Endothelial cell of umbilical vein (primary cell): ENCODE results near the gene PAM16. TPM values are rescaled to one million over a fixed set of nuclear protein-coding genes. Genes with fewer than 3 reads are reported as not detected.

Experiments
- BruUV-seq: library from RNA; stranded (reverse); fragments of 400-500 nt; replicated peaks from 2 replicates; lab custom pipeline; 2021; lab: Mats Ljungman, UMichigan
- CTCF ChIA-PET: fragments of 300-600, 350-600 bp; sonication (Branson Sonifier 250); formaldehyde crosslinking; loops from one replicate; lab custom pipeline; 2021; ENCODE audit warnings: antibody characterized with exemption, inconsistent platforms; lab: Charles Lee
- POLR2A ChIA-PET: fragments of 300-600, 350-600 bp; sonication (Branson Sonifier 250); formaldehyde crosslinking; loops from one replicate; lab custom pipeline; 2021; ENCODE audit warnings: antibody characterized with exemption, inconsistent platforms; lab: Charles Lee
- DNase-seq: peaks from one replicate; pipeline ENCODE4 v3.0.0-alpha.2; 2011; ENCODE audit warnings: low read depth, low spot score
- FAIRE-seq: peaks from 2 replicates; lab custom pipeline; 2011; peaks lifted over from hg19 to GRCh38; lab: Jason Lieb, UNC
- H2AFZ ChIP-seq: 2 replicates; pipeline ENCODE4 v1.6.0; 2012; ENCODE audit warnings: low read depth, low read length, control low read depth, inconsistent platforms
- H3K27ac ChIP-seq: 2 replicates; pipeline ENCODE4 v1.5.1; 2011; ENCODE audit warnings: low read depth, mild to moderate bottlenecking, control low read depth, low read length, moderate library complexity; ENCODE audit not compliant: insufficient read depth
- H3K27me3 ChIP-seq, 2 experiments: 2 replicates each; pipeline versions ENCODE4 v1.6.0 to v1.6.1; 2011; ENCODE audit warnings: low read length in 2 of 2, mixed read lengths in 1 of 2; ENCODE audit not compliant: control insufficient read depth in 2 of 2, insufficient read depth in 2 of 2
- H3K36me3 ChIP-seq, 2 experiments: 2 replicates in 1 of 2; 3 replicates in 1 of 2; pipeline ENCODE4 v1.5.1; 2011; ENCODE audit warnings: low read length in 2 of 2, mild to moderate bottlenecking in 1 of 2, moderate library complexity in 1 of 2; ENCODE audit not compliant: control insufficient read depth in 2 of 2, insufficient read depth in 2 of 2; ENCODE audit errors: extremely low read depth in 1 of 2
- H3K4me1 ChIP-seq: 3 replicates; pipeline ENCODE4 v1.5.1; 2011; ENCODE audit warnings: mild to moderate bottlenecking, low read length; ENCODE audit not compliant: control insufficient read depth, insufficient read depth; ENCODE audit errors: extremely low read depth
- H3K4me2 ChIP-seq: 2 replicates; pipeline ENCODE4 v1.6.1; 2011; ENCODE audit warnings: low read length, control low read depth, mixed read lengths; ENCODE audit not compliant: insufficient read depth
- H3K4me3 ChIP-seq, 3 experiments: fragments of 200-600 bp in 1 of 3; sonication (generic), shearing (Covaris generic) in 1 of 3; replicated peaks in 1 of 3; 2 replicates each; pipeline ENCODE4 v1.5.1; 2011 to 2016; ENCODE audit warnings: control low read depth in 3 of 3, low read length in 3 of 3, mild to moderate bottlenecking in 2 of 3, inconsistent platforms in 1 of 3, low read depth in 1 of 3, moderate library complexity in 1 of 3; ENCODE audit not compliant: insufficient read depth in 1 of 3
- H3K79me2 ChIP-seq: 2 replicates; pipeline ENCODE4 v1.6.0; 2012; ENCODE audit warnings: low read length, inconsistent platforms; ENCODE audit not compliant: control insufficient read depth, insufficient read depth
- H3K9ac ChIP-seq: replicated peaks from 2 replicates; pipeline ENCODE3; 2011; ENCODE audit warnings: low read length, control low read depth; ENCODE audit not compliant: insufficient read depth; ENCODE audit errors: extremely low read depth
- H3K9me1 ChIP-seq: replicated peaks from 3 replicates; pipeline ENCODE4 v1.6.0; 2011; ENCODE audit warnings: mild to moderate bottlenecking, low read length; ENCODE audit not compliant: control insufficient read depth, insufficient read depth; ENCODE audit errors: extremely low read depth
- H3K9me3 ChIP-seq: replicated peaks from 2 replicates; pipeline ENCODE4 v1.5.1; 2012; ENCODE audit warnings: low read length, inconsistent platforms; ENCODE audit not compliant: control insufficient read depth, insufficient read depth
- H4K20me1 ChIP-seq: replicated peaks from 2 replicates; pipeline ENCODE3; 2011; ENCODE audit warnings: mild to moderate bottlenecking, low read length; ENCODE audit not compliant: control insufficient read depth, insufficient read depth; ENCODE audit errors: extremely low read depth
- CTCF ChIP-seq, 2 donors: IDR thresholded peaks; 1 replicate in 1 of 2; 2 replicates in 1 of 2; pipeline ENCODE4 v1.5.1; 2011; ENCODE audit warnings: low read length in 2 of 2, mild to moderate bottlenecking in 2 of 2, moderate library complexity in 2 of 2, control low read depth in 1 of 2, inconsistent platforms in 1 of 2, low read depth in 1 of 2; ENCODE audit not compliant: insufficient read depth in 1 of 2; ENCODE audit errors: extremely low read depth in 1 of 2
- EZH2 ChIP-seq: IDR thresholded peaks from 2 replicates; pipeline ENCODE4 v1.6.1; 2012; ENCODE audit warnings: borderline replicate concordance, low read depth, mild to moderate bottlenecking, moderate library complexity, low read length, inconsistent platforms; ENCODE audit not compliant: severe bottlenecking
- FOS ChIP-seq: IDR thresholded peaks from 2 replicates; pipeline ENCODE4 v1.6.1; 2011; ENCODE audit warnings: mild to moderate bottlenecking, low read length, moderate library complexity, borderline replicate concordance; ENCODE audit not compliant: insufficient read depth
- GATA2 ChIP-seq: IDR thresholded peaks from 2 replicates; pipeline ENCODE4 v1.7.0; 2011; ENCODE audit warnings: low read depth, mild to moderate bottlenecking, moderate library complexity, mixed read lengths, low read length; ENCODE audit not compliant: insufficient read length, insufficient read depth
- JUN ChIP-seq: IDR thresholded peaks from 2 replicates; pipeline ENCODE4 v1.6.1; 2011; ENCODE audit warnings: borderline replicate concordance, low read depth; ENCODE audit not compliant: insufficient read length, insufficient read depth
- MAX ChIP-seq: IDR thresholded peaks from 2 replicates; pipeline ENCODE4 v1.6.1; 2011; ENCODE audit not compliant: insufficient read depth, insufficient read length
- MYC ChIP-seq: IDR thresholded peaks from one replicate; pipeline ENCODE4 v1.6.1; 2011; ENCODE audit warnings: mild to moderate bottlenecking, low read depth, low read length
- POLR2A ChIP-seq: IDR thresholded peaks from 2 replicates; pipeline ENCODE4 v1.6.1; 2012; ENCODE audit warnings: low read depth, mild to moderate bottlenecking, control low read depth, low read length
- POLR2AphosphoS5 ChIP-seq: IDR thresholded peaks from 2 replicates; pipeline ENCODE4 v1.6.1; 2012; ENCODE audit warnings: low read depth, mild to moderate bottlenecking, control low read depth, low read length, moderate library complexity; ENCODE audit not compliant: insufficient read depth
- dilution Hi-C: fragments of 300-500 bp; cut with MboI; formaldehyde crosslinking; loops from one replicate; pipeline ENCODE4 v1.15.0; 2019; ENCODE audit warnings: low sequenced_read_pairs; ENCODE audit not compliant: extremely low pct_ligation_motif_present
- intact Hi-C: fragments of 100-400 bp; cut with micrococcal nuclease; formaldehyde crosslinking; loops from one replicate; pipeline ENCODE4 v1.10.0; 2022
- polyA plus RNA-seq, 4 experiments: library from polyadenylated mRNA; depleted of rRNA in 3 of 4; stranded (reverse) in 3 of 4; unstranded in 1 of 4; fragments of >200 nt; gene quantifications; 2 replicates each; pipeline versions ENCODE4 v1.2.1 to v1.2.3, GENCODE V29; 2011 to 2012; ENCODE audit warnings: missing spikeins in 1 of 4
- total RNA-seq: library from RNA; stranded (reverse); gene quantifications from 2 replicates; pipeline ENCODE4 v1.2.3, GENCODE V29; 2021

PAM16 gene
- total and polyA plus RNA-seq, 2 donors (not counting 3 experiments of a cell fraction or from before 2014, with no cell fraction given), result 40.0 to 67.2 TPM

- BruUV-seq, result no TSS peak
- Histone ChIP-seq H3K27ac (no peak overlapping the region), H3K9me3 (no peaks in the 10 kb centered on the region), H3K9ac (no peak overlapping the region), H3K9me1 (no peaks in the 10 kb centered on the region), H3K27me3 (no peaks in the 10 kb centered on the region), H3K4me1 (peaks cover 3% of the 10 kb centered on the region), H3K79me2 (no peaks in the 10 kb centered on the region), H3K4me3 (no peak overlapping the region), H3K4me2 (no peak overlapping the region), H4K20me1 (no peaks in the 10 kb centered on the region), H3K36me3 (peaks cover 0 to 22% of the 10 kb centered on the region in 2 experiments), H2AFZ (no peak overlapping the region)
- ChIA-PET CTCF (interaction anchor here (0.7 to 5.6 kb wide), 4 partner anchors 11 to 45 kb away, joined by 3 to 102 read pairs (median 10); no protein-coding TSS in a partner anchor), POLR2A (no interaction called here)
- FAIRE-seq, result no peak
- no peak for DNase-seq
- intact Hi-C loops, result no loop called here
- TF ChIP-seq POLR2A, result no peak
- no peak for TF ChIP-seq GATA2
- TF ChIP-seq POLR2AphosphoS5, result no peak
- no peak for TF ChIP-seq EZH2
- no peak for TF ChIP-seq MYC
- no peak for TF ChIP-seq MAX
- TF ChIP-seq FOS, result no peak
- TF ChIP-seq CTCF (IDR thresholded peaks at IDR 0.05; ENCODE audit: extremely low read depth in 1 of 2, insufficient read depth in 1 of 2, low read depth in 1 of 2, low read length in 2 of 2), result no peak
- TF ChIP-seq JUN, result no peak
- dilution Hi-C loops, result no loop called here
Measured at GRCh38 chr16:4358236-4358635, 7.1 kb upstream of the PAM16 start.
